NCI-H524 (cell line): ENCODE results near the gene SRPK2.
A peak's percentile ranks its signal among the peaks of the same experiment; 100 is the strongest.

ENCODE experiments used
- DNase-seq, 2 experiments: peaks; one replicate each; lab custom pipeline; 2025; lab: John Stamatoyannopoulos, UW

Gene SRPK2

DNA sequence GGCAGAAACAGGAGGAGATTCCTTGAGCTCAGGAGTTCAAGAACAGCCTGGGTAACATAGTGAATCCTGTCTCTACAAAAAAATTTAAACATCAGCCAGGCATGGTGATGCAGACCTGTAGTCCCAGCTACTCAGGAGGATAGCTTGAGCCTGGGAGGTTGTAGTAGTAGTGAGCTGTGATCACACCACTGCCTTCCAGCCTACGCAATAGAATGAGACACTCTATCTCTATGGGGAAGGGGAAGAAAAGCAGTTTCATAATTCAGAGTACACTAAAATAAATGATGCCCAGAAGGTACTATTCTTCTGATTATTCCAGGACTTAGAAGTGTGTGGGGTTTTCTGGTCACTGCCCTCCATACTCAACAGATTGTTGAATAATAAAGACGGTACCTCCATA, 197.4 kb downstream of the SRPK2 start:
- DNase-seq: no peak

DNA sequence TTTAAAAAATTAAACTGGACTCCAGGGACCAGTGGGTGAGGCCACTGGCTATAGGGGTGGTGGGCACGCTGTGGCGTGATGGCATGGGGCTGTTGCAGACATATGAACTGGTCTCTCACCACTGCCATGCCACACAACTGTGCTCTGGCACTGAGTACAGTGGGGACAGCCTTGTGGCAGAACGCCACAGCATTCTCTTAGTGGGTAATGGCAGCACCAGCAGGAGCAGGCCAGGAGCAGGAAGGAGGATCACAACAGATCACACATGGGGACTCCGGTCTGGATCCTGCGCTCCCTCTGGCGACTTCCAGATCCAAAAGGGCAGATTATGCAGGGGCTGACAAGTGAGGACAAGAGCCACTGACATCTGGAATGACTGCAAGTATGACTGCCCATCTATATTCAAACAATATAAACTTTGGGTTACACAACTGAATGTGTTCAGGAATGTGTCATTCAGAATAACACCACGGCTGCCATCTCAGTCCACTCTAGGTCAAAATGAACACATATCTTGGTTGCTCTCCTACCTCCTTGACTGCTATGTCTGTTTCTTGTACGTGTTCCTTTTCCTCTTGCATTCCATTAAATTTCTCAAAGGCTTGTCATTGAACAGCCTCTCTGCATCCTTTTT, 198.7 kb downstream of the SRPK2 start:
- DNase-seq: no peak

- no peak for DNase-seq
Measured at GRCh38 chr7:105188201-105188600, 200.5 kb downstream of the SRPK2 start.

DNA sequence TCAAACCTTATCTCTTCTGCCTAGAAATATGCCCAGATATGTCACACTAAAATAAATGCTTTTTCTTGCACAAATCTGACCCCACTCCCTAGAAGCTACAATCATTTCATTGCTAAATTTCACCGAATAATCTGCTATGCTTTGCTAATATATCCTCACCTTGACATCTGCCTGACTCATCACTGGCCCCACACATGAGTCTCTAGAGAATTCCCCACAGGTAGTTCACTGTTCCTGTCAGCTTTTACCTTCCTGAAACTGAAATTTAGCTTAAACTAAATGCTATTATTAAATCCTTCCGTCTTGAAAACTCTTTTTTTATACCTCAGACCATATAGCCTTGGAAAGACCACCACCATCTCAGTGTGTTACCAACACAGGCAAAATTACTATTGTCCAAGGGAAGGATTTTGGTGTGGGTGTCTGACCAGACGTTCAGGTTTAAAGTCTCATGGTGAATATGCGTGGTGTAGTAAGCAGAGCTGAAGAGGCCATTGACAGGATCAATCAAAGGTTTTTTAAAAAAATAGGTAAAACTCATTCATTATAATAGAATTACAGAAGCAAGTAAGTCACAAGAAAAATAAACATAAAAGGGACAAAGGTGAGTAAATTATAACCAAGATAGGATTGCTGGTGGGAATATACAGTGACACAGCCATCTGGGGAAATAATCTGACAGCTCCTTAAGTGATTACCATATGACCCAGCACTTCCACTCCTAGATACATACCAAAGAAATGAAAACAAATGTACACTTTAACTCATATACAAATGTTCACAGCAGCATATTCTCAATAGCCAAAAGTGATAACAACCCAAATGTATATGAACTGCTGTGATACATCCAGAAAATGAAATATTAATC, 201.2 kb downstream of the SRPK2 start:
- DNase-seq: peak in 1 of 2 experiments; percentile 21

DNA sequence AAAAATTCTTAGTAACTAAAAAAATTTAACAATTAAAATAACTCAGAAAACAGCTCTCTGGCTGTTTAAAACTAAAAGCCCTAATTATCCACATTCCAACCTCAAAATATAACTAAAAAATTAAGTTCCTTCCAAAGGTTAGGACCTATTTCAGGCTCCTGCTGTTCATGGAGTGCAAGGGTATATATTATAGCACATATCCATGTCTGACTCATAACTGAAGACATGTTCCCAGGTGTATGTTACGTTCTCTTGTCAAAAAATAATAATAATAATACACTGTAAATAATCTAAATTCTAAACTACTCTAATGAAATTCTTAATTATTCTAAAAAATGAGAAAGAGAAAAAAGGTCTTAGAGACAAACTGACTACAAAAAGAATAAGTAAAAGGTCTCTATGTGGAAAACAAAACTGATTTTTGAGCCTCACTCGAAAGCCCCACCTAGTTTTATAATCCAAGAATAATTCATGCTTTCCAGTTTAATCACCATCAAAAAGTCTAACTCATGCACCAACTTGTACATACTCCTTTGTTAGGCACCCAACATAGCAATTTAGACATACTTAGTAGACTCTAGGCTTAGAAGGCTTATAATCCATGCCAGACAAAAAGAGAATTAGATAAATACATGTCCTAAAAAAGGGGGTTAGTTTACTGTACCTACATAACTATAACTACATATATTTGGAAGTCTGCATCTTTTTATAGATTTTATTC, 203.3 kb downstream of the SRPK2 start:
- no peak for DNase-seq

- no peak for DNase-seq
Measured at GRCh38 chr7:105180002-105180401, 208.7 kb downstream of the SRPK2 start.

DNA sequence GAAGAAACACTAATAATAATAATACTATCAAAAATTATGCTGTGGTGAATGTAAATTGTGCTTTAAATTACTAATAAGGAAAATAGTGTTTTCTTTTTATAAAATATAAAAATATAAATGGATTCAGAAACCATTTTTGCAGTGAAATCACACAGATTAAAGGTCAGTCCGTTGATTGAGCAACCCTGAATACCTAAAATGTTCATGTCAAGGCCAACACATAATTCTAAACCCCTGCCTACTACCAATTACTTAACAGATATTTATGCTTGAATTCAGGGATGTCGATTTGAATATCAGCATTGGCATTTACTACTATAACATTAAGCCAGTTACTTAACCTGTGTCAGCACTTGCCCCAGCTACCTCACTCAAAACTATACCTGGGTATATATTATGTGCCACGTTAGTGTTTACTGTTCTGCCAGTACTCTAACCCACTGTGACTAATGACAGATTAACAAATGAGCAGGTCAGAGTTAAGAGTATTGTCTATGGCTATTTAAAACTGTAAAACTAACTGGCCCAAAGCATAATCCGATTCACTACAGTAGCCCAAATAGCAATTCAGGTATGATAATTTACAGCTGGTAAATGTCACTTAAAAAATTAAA, 209.7 kb downstream of the SRPK2 start:
- no peak for DNase-seq

GRCh38 chr7:105178177-105178576, 210.5 kb downstream of the SRPK2 start:
- no peak for DNase-seq

DNA sequence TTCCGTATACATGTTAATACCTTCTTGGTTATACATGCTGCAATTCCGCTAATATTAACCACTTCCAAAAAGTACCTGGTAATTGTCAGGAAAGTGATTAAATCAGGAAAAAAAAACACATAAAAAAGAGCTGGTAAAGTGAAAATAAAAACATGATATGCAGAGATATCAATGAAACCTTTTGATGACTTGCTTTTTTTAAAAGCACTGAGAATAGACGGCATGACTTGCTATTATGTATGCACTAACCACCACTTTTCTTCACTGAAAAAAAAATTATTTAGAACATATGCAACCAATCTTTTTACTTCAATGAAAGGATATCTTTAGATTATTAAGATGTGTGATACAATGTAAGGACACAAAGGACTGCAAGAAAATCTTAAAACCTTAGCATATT, 211.7 kb downstream of the SRPK2 start:
- DNase-seq: no peak

- peak in 1 of 2 experiments; percentile 54 for DNase-seq
Measured at GRCh38 chr7:105173586-105173985, 215.1 kb downstream of the SRPK2 start.

DNA sequence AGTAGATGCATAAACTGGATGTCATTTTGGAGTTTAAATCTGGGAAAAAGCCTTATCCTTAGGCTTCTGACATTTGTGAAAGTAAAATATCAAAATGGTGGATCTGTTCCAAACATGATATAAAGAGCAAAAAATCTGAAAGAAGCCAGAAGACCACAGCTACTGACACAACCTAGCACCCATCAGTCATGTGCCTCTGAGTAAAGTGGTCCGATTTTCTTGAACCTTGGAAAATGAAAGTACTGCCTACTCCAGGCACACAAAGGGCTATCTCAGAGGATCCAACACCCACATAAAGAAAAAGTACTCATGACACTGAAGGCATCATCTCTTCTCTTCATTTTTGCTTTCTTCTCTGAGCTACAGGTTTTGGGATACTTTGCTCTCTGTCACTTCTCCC, 224.0 kb downstream of the SRPK2 start:
- DNase-seq: no peak

- no peak for DNase-seq
Measured at GRCh38 chr7:105163718-105164117, 225.0 kb downstream of the SRPK2 start.

- DNase-seq: peak in 1 of 2 experiments; percentile 21
Measured at GRCh38 chr7:105161366-105161765, 227.4 kb downstream of the SRPK2 start.

- no peak for DNase-seq
Measured at GRCh38 chr7:105157278-105157677, 231.4 kb downstream of the SRPK2 start.

- DNase-seq: no peak
Measured at GRCh38 chr7:105156731-105157130, 232.0 kb downstream of the SRPK2 start.

DNA sequence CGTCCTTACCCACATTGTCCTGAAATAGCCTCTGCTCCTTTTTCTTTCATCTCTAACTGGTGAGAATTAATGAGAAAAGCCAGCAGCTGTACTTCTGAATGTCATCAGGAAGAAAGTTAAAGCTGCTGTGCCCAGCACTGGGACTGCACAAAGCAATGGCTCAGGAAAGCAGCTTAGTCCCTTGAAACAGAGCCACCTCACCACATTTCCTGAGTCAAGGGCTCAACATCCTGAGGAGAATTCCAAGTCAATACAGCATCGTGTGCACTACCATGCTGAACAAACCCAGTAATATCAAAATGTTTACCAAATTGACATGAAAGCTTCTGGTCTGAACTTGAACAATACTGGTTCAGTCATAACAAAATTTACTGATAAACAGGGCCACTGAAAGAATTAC, 234.6 kb downstream of the SRPK2 start:
- no peak for DNase-seq

- DNase-seq: no peak
Measured at GRCh38 chr7:105153531-105153930, 235.2 kb downstream of the SRPK2 start.

GRCh38 chr7:105151152-105151551, 237.6 kb downstream of the SRPK2 start:
- DNase-seq: no peak

- DNase-seq: no peak
Measured at GRCh38 chr7:105149827-105150226, 238.9 kb downstream of the SRPK2 start.

DNA sequence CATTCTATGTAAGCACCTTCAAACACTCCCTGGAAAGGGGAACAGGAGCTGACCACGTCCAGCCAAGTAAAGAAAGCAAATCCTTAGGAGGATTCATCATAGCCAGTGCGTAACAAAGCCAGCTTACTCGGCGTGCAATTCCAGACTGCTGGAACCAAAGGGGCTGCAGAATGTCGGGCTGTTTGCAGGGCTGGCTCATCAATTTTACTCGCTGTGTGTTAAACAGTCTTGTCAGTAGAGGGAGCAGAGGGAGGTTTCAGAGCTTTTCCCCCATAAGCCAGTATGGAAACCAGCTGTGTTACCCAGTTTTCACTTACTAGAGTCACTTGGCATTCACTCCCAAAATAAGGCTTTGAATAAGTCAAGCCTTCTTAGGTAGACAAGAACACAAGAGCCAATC, 247.7 kb downstream of the SRPK2 start:
- peak in 1 of 2 experiments; percentile 31 for DNase-seq

GRCh38 chr7:105139381-105139780, 249.3 kb downstream of the SRPK2 start:
- no peak for DNase-seq

- DNase-seq: no peak
Measured at GRCh38 chr7:105137898-105138297, 250.8 kb downstream of the SRPK2 start.
